HG03378 (cell line): Measurements from ENCODE around the gene IPPK.

Source experiments
- ATAC-seq: cut with Tn5 transposase; IDR thresholded peaks from one replicate; pipeline ENCODE4 v1.9.1; 2021; ENCODE audit warnings: mild to moderate bottlenecking, moderate library complexity; ENCODE audit not compliant: unreplicated experiment

IPPK gene

DNA sequence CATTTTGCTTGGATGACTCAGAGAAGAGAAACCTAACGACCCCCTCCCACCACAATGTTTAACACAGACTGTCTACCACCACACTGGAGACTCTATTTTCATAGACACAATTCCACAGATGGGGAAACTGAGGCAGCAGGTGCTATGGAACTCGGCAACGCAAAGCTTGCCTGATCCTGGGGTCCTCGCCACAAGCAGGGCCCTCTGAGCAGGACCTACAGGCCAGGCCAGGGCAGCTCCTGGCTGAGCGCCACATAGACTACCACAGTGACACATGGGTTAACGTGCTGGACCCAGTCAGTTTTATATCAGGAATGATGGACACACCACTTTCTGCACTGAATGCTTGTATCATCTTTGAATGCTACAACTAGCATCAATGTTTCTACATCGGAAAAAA, 11.8 kb downstream of the IPPK start:
- ATAC-seq, result no peak

GRCh38 chr9:92657296-92658094, 12.4 kb downstream of the IPPK start:
- ATAC-seq, result no peak

- ATAC-seq, result no peak
Measured at GRCh38 chr9:92656537-92656925, 13.4 kb downstream of the IPPK start.

GRCh38 chr9:92655896-92656536, 13.9 kb downstream of the IPPK start:
- no peak for ATAC-seq

DNA sequence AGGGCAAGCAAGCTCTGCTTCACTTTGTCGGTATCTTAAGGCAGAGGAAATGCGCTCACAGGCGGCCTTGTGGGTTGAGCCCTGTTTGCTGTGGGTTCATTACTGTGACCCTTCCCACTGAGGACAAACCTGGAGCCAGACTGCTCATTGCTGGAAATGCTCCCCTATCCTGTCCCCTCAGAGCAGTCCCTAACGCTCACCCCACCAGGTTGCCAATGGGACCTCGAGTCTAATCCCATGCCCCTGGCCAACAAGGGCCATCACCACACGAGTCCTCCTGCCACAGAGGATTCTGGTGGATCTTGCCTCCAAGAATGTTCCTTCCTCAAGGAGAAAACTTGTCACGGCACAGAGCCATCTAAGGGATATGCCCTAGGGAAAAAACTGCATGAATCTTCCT, 14.6 kb downstream of the IPPK start:
- ATAC-seq, result no peak

- ATAC-seq, result no peak
Measured at GRCh38 chr9:92654481-92655301, 15.2 kb downstream of the IPPK start.

DNA sequence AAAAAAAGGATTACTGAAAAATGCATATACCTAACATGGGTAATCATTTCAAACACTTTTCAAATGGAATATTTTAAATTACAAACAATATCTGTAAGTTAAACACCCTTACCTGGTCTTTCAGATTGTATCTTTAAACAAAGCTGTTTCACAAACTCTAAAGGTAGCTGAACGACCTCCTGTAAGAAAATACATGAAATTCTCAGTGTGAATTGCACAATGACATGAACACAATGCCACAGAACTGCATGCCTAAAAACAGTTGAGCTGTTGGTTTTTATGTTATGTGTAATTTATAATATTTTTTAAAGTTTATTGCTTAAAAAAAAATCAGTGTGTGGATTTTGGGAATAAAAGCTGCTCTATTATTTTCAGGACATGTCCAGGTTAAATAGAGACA, 17.5 kb downstream of the IPPK start:
- ATAC-seq, result no peak

DNA sequence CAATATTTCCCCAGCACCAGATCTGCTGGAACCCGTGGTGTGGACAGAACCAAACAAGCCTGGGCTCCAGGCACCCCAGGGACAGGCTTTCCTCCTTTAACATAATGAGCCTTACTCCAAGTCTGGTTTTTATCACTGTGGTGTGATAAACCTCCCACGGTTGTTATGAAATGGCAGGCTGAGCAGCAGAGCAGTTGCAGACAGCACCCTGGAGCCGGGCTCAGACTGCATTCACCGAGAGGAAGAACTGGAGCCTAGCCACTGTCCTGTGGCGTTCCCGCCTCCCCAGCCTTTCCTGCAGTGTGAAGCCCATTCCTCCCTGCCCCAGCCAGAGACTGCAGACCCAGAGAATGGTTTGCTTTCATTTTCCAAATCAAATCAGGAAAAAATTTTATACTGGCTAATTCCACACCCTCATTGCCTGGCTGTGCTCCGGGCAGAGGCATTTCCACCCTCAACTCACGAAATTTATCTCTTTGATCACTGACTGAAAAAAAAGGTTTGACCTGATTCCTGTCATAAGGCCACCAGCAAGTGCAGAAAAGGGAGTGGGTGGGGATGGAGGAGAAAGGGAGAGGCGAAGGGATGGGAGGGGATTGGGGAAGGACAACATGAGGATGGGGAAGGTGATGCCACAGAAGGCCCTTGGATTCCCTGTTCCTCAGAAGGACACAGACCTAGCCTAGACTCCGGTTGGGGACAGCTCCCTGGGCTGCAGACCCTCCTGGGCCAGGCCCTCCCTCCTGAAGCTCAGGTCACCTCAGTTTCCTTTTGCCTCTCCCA, 18.9 kb downstream of the IPPK start:
- no peak for ATAC-seq

GRCh38 chr9:92650296-92650695, 19.6 kb downstream of the IPPK start:
- ATAC-seq, result no peak

DNA sequence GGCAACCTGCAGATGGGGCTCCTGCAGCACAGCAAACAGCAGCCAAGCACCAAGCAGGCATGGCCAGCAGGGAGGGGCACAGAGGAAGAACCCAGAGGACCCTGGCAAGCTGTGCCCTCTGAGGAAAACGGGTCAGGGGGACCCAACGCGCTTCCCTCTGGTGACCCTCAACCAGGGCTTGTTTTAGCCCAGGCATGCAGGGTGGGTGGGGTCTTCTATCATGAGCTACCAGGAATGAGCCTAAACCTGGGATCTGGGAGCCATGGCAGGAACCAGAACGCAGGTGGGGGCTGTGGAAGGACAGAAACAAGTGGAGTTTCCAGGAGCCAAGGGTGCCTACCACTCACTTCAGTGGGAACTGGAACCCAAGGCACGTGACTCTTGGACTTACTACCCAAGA, 20.9 kb downstream of the IPPK start:
- no peak for ATAC-seq

GRCh38 chr9:92648474-92648971, 21.4 kb downstream of the IPPK start:
- no peak for ATAC-seq

GRCh38 chr9:92647671-92648473, 22.1 kb downstream of the IPPK start:
- ATAC-seq, result no peak

- no peak for ATAC-seq
Measured at GRCh38 chr9:92645041-92645440, 24.9 kb downstream of the IPPK start.

DNA sequence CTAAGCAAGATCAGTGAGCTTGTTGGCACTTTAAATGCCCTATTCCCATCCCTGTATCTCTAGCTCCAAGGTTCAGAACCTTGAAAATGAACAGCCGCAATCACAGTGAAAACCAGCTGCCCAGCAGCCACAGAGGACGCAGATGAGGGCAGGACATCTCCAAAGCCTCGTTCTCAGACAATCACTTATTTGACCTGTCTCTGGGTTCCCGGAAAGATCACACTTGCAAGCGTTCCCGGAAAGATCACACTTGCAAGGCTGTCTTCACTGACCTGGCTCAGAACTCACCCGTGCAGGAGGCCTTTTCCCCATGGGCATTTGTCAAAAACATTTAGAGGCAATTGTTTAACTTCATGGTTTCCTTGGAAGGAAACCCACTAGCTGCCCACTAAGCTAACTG, 25.7 kb downstream of the IPPK start:
- ATAC-seq, result no peak

DNA sequence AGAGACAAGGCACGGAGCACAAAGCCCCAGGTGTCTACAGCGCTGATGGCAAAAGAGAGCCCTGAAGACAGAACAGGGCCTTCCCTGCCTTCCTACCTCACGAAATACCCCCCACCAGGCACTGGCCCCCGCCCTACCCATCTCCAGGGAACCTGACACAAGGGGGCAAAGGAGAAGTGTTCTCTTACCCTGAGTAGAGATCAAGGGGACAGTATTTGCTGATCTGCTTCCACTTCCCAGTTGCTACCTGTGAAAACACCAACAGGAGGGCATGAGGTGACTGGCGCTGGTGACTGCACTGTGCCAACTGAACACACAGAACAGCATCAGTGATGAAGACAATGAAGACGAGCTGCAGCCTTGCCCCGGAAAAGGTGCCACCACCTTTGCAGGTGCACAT, 27.4 kb downstream of the IPPK start:
- no peak for ATAC-seq

DNA sequence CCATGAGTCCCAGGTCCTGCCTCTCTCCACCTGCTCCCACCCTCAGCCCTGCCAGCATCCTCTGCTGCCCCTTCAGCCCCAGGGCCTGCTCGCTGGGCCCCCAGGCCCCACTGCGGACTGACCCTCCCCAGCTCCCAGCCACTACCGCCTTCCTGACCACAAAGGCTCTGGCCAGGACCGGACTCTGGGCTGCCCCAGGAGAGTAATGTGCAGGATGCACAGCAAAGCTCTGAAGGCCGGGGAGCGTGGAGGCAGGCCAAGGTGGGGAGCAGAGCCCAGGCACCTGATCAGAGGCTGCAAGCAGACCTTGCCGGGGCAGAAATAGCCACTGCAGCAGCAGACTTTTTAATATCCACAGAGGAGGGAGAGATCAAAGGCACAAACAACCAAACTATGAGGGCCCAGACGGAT, 27.9 kb downstream of the IPPK start:
- no peak for ATAC-seq

GRCh38 chr9:92641092-92641809, 28.7 kb downstream of the IPPK start:
- ATAC-seq, result no peak

GRCh38 chr9:92640398-92641091, 29.4 kb downstream of the IPPK start:
- ATAC-seq, result no peak

- ATAC-seq, result no peak
Measured at GRCh38 chr9:92639791-92640271, 30.1 kb downstream of the IPPK start.
